HTR-8/SVneo (cell line): Measurements from ENCODE around the gene PCDH19.

Source experiments
- DNase-seq: peaks from one replicate; pipeline ENCODE4 v3.0.0; 2011; ENCODE audit warnings: low spot score, mixed read lengths; ENCODE audit not compliant: insufficient read length
- FAIRE-seq: peaks from 2 replicates; lab custom pipeline; 2011; peaks lifted over from hg19 to GRCh38; lab: Jason Lieb, UNC

Gene PCDH19

GRCh38 chrX:100316987-100317386, 93.1 kb downstream of the PCDH19 start:
- DNase-seq, result no peak
- FAIRE-seq, result no peak

DNA sequence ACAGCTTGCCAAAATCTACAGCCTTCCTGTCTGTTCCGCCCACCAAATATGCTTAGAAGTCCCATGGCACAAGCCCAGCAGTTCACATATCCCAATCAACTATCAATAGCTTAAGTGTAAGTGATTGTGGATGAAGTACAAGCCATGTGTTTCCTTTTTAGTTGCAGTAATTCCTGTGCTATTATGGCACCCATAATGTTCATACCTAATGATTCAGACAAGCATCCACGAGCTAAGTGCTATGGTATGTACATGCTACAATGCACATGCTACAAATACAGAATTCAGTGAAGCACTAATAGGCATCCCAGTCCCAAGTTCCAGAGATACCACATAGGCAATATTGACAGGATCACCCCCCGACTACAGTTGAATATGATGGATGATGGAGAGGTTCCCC, 94.5 kb downstream of the PCDH19 start:
- FAIRE-seq, result no peak
- DNase-seq, result no peak

GRCh38 chrX:100299559-100299958, 110.5 kb downstream of the PCDH19 start:
- FAIRE-seq, result no peak
- no peak for DNase-seq

GRCh38 chrX:100297728-100298127, 112.3 kb downstream of the PCDH19 start:
- DNase-seq, result no peak
- FAIRE-seq, result no peak

DNA sequence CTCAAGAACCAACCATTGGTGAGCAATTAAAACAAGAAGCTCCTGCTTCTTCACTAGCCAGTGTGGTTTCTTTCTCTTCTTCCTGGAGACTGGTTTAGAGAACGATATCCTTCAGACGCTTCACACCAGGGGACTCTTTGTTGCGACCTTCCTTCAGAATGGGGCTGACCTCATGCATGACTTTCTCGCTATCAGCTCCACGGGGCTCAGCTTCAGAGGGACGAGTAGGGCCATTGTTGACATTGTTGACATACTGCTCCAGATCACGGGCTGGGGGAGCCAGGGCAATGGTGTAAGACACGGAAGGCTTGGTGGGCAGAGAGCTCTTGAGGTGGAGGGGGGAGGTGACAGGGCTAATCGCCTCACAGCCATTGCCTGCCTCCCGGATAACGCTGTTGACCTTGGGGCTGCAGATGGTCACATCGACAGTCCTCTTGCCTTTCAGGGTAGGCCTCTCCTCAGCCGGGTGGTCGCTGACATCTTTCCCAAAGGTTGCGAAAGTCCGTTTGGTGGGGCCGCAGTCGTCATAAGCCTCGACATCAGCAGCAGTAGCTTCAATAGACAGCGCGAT, 113.8 kb downstream of the PCDH19 start:
- DNase-seq, result no peak
- no peak for FAIRE-seq

GRCh38 chrX:100294965-100295364, 115.1 kb downstream of the PCDH19 start:
- FAIRE-seq (no peak), DNase-seq (no peak)

DNA sequence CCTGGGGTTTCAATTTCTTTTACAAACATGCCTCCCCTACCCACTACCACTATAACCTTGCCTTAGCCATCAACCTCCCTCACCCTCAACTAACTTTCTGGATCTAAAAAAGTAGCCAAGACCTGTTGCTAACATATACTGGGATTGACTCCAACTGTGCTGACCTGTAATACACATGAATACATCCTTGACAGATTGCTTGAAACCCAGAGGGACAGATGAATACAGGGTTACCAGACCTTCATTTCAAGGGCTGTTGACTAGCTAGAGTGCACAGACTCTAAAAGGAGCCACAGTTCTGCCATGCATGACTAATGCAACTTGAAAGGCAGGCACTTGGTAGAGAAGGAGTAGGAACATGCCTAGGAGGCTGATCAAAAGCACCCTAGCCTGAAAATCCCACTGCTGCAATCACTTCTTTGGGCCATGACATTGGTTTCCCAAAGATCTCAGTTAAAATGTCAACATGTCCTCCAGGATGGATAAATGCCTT, 121.0 kb downstream of the PCDH19 start:
- FAIRE-seq (no peak), DNase-seq (no peak)

DNA sequence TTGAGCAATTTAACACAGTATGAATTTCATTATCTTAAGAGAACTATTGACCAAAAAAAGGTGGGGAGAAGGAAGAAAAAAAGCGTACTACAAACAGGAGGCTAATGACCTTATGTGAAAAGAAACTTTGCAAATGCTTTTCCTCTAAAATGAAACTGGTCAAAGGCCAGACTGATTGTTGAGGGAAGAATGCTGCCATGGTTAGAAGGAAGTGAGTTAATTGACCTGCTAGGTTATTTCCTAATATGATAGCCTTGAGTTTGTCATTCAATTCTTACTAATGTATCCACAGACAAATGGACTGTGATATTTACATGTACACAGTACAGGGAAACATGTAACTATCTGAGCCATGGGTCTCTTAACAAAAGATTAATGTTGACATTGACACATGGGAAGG, 132.8 kb downstream of the PCDH19 start:
- FAIRE-seq, result no peak
- no peak for DNase-seq

DNA sequence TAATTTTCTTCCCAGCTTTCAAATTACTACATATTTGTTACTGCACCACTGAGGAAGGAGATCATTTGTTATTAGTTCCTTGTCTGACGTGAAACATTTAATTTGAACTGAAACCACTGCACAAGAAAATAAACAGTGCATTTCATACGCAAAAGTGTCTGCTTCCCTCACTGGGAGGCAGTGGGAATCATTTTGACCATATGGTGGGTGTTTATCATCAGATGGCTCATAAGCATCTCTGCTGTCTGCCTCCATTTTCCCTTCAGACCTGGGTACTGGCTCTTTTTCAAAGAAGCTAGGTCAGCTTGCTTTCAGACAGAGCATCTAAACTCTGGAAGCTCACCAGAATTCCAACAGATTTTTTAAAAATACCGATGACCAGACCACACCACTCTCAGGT, 135.2 kb downstream of the PCDH19 start:
- FAIRE-seq, result no peak
- no peak for DNase-seq

- FAIRE-seq (no peak), DNase-seq (no peak)
These were observed 144.9 kb downstream of the PCDH19 start for GRCh38 chrX:100265179-100265578.

DNA sequence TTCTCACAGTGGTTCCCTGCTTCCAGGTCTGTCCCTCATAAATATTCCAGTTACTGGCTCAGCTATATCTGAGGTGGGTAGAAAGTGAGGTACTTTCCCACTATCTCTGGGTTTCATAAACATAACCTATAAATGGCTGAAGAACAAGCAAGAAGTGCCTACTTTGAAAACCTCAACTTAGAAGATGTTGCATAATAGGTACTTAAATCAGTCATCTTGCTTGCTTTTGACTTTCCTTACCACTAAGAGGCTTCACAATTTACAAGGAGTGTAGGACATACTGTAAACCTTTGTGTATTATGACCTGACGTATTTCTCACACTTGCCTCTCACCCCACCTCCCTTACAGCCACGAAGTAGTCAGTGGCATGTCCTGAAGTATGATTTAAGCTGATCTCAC, 145.9 kb downstream of the PCDH19 start:
- no peak for FAIRE-seq
- no peak for DNase-seq

DNA sequence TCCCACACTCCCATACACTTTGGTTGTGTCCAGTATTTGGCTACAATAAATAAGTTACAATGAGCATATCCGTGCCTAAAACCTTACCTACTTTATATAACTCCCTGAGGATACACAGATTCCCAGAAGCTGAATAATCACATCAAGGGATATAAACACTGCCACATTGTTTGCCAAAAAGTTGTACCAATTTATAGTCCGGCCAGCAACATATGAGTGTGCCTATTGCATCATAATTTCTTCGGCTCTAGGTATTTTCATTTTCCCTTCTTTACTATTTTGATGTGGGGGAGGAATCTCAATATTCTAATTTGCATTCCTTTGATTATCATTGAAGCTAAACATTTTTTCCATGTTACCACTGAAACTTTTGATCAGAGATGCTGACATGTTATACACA, 146.4 kb downstream of the PCDH19 start:
- FAIRE-seq (no peak), DNase-seq (no peak)

GRCh38 chrX:100248885-100249493, 161.1 kb downstream of the PCDH19 start:
- FAIRE-seq, result no peak
- DNase-seq, result no peak

- FAIRE-seq, result no peak
- no peak for DNase-seq
These were observed 162.2 kb downstream of the PCDH19 start for GRCh38 chrX:100247826-100248225.

DNA sequence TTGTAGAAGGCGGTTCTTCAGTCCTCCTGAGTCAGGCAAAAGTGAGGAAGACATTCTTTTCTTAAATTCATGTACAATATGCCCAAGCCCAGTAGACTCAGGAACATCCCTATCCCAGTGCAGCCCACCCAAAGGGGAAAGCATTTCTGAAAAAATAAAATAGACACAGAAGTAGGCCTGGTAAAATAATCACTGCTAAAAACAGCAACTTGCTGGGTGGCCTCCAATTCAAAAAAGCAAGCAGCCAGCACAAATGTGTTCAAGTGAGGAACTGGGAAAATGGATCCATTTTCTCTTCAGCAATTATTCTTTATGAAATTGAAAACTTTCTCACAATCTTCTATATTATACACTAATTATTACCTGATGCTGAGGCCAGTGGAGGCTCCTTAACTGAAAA, 165.4 kb downstream of the PCDH19 start:
- DNase-seq (no peak), FAIRE-seq (no peak)
